ENCODE measurements around the gene OSBPL6. TPM values are rescaled to one million over a fixed set of nuclear protein-coding genes. Genes with fewer than 3 reads are reported as not detected.

The OSBPL6 gene
- total and polyA plus RNA-seq, 10 of the 15 experiments (the other 5 are each of a cell fraction or from before 2014, with no cell fraction given) = 0.01 to 0.08 (median 0.03) TPM; not detected in 5

- no peak for TF ChIP-seq TCF7 (IDR thresholded peaks at IDR 0.05; ENCODE audit: borderline replicate concordance)
- no peak for TF ChIP-seq MEF2A (IDR thresholded peaks at IDR 0.05; ENCODE audit: insufficient read depth, low read depth, low read length)
- no peak for TF ChIP-seq JUND (IDR thresholded peaks at IDR 0.05; ENCODE audit: low read depth, low read length)
- TF ChIP-seq POLR2AphosphoS2 (IDR thresholded peaks at IDR 0.05; ENCODE audit: low read depth, low read length) = no peak
- no peak for TF ChIP-seq RAD21 (IDR thresholded peaks at IDR 0.05; ENCODE audit: insufficient read depth, low read depth, low read length)
- no peak for TF ChIP-seq ESRRA (IDR thresholded peaks at IDR 0.05; ENCODE audit: low read length)
- TF ChIP-seq, protein P1, sequence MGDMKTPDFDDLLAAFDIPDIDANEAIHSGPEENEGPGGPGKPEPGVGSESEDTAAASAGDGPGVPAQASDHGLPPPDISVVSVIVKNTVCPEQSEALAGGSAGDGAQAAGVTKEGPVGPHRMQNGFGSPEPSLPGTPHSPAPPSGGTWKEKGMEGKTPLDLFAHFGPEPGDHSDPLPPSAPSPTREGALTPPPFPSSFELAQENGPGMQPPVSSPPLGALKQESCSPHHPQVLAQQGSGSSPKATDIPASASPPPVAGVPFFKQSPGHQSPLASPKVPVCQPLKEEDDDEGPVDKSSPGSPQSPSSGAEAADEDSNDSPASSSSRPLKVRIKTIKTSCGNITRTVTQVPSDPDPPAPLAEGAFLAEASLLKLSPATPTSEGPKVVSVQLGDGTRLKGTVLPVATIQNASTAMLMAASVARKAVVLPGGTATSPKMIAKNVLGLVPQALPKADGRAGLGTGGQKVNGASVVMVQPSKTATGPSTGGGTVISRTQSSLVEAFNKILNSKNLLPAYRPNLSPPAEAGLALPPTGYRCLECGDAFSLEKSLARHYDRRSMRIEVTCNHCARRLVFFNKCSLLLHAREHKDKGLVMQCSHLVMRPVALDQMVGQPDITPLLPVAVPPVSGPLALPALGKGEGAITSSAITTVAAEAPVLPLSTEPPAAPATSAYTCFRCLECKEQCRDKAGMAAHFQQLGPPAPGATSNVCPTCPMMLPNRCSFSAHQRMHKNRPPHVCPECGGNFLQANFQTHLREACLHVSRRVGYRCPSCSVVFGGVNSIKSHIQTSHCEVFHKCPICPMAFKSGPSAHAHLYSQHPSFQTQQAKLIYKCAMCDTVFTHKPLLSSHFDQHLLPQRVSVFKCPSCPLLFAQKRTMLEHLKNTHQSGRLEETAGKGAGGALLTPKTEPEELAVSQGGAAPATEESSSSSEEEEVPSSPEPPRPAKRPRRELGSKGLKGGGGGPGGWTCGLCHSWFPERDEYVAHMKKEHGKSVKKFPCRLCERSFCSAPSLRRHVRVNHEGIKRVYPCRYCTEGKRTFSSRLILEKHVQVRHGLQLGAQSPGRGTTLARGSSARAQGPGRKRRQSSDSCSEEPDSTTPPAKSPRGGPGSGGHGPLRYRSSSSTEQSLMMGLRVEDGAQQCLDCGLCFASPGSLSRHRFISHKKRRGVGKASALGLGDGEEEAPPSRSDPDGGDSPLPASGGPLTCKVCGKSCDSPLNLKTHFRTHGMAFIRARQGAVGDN (IDR thresholded peaks at IDR 0.05) = no peak
Measured at GRCh38 chr2:178436662-178437061, 242.3 kb downstream of the OSBPL6 start (continued).

- H3K36me3 ChIP-seq (ENCODE audit: control insufficient read depth in 2 of 2, insufficient read depth in 2 of 2, low read length in 1 of 2) = peaks cover 3 to 41% of the 10 kb centered on the region in 2 experiments
- SMC1A ChIA-PET (ENCODE audit: uncharacterized antibody, unreplicated experiment) = interaction anchor here (1.1 to 2.3 kb wide), 3 partner anchors 11 to 37 kb away, joined by 3 to 6 read pairs (median 3); no protein-coding TSS in a partner anchor
- TF ChIP-seq KLF5 (IDR thresholded peaks at IDR 0.05; ENCODE audit: partially characterized antibody) (no peak), SRF (IDR thresholded peaks at IDR 0.05; ENCODE audit: low read depth in 2 of 2, low read length in 2 of 2) (no peak), SPI1 (IDR thresholded peaks at IDR 0.05; ENCODE audit: borderline replicate concordance, insufficient read depth, low read depth, low read length) (no peak), BMI1 (IDR thresholded peaks at IDR 0.05; ENCODE audit: borderline replicate concordance) (no peak)
- TF ChIP-seq, protein P2, sequence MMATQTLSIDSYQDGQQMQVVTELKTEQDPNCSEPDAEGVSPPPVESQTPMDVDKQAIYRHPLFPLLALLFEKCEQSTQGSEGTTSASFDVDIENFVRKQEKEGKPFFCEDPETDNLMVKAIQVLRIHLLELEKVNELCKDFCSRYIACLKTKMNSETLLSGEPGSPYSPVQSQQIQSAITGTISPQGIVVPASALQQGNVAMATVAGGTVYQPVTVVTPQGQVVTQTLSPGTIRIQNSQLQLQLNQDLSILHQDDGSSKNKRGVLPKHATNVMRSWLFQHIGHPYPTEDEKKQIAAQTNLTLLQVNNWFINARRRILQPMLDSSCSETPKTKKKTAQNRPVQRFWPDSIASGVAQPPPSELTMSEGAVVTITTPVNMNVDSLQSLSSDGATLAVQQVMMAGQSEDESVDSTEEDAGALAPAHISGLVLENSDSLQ (IDR thresholded peaks at IDR 0.05) = no peak
- TF ChIP-seq, protein P3, sequence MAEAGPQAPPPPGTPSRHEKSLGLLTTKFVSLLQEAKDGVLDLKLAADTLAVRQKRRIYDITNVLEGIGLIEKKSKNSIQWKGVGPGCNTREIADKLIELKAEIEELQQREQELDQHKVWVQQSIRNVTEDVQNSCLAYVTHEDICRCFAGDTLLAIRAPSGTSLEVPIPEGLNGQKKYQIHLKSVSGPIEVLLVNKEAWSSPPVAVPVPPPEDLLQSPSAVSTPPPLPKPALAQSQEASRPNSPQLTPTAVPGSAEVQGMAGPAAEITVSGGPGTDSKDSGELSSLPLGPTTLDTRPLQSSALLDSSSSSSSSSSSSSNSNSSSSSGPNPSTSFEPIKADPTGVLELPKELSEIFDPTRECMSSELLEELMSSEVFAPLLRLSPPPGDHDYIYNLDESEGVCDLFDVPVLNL (IDR thresholded peaks at IDR 0.05; ENCODE audit: low read depth, low read length) = no peak
- TF ChIP-seq, protein P4, sequence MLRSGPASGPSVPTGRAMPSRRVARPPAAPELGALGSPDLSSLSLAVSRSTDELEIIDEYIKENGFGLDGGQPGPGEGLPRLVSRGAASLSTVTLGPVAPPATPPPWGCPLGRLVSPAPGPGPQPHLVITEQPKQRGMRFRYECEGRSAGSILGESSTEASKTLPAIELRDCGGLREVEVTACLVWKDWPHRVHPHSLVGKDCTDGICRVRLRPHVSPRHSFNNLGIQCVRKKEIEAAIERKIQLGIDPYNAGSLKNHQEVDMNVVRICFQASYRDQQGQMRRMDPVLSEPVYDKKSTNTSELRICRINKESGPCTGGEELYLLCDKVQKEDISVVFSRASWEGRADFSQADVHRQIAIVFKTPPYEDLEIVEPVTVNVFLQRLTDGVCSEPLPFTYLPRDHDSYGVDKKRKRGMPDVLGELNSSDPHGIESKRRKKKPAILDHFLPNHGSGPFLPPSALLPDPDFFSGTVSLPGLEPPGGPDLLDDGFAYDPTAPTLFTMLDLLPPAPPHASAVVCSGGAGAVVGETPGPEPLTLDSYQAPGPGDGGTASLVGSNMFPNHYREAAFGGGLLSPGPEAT (IDR thresholded peaks at IDR 0.05; ENCODE audit: low read depth) = no peak
Measured at GRCh38 chr2:178441426-178441825, 247.1 kb downstream of the OSBPL6 start.

More at GRCh38 chr2:178441426-178441825, 247.1 kb downstream of the OSBPL6 start:
- ATAC-seq (no peak), DNase-seq (ENCODE audit: low read depth, low spot score) (no peak), FAIRE-seq (no peak)
- no peak overlapping the region for H3K4me2 ChIP-seq (ENCODE audit: control insufficient read depth, insufficient read depth)
- ChIA-PET RAD21 (ENCODE audit: unreplicated experiment) (interaction anchor here (1.5 kb wide), 1 partner anchor 27 kb away, joined by 3 read pairs; no protein-coding TSS in a partner anchor), CTCF (interaction anchor here (1.3 to 2.8 kb wide), 4 partner anchors 8 to 44 kb away, joined by 4 to 10 read pairs (median 6); no protein-coding TSS in a partner anchor), POLR2A (interaction anchor here (0.7 to 1.4 kb wide), 2 partner anchors 8 to 15 kb away, joined by 4 read pairs; no protein-coding TSS in a partner anchor)
- no peak overlapping the region for H2AFZ ChIP-seq (ENCODE audit: control insufficient read depth, low read depth, low read length)
- H4K20me1 ChIP-seq (ENCODE audit: control insufficient read depth, insufficient read depth) = no peaks in the 10 kb centered on the region
- no peak overlapping the region for H3K4me3 ChIP-seq
- no peak overlapping the region for H3K27ac ChIP-seq (ENCODE audit: control insufficient read depth, insufficient read depth)
- H3K27me3 ChIP-seq (replicated peaks in 1 of 2; ENCODE audit: control insufficient read depth in 2 of 2, insufficient read depth in 2 of 2, low read length in 1 of 2) = no peaks in the 10 kb centered on the region
- in situ Hi-C loops (cut with MboI) (no loop called here), intact Hi-C loops (cut with micrococcal nuclease; ENCODE audit: unreplicated experiment) (no loop called here)
- no peak overlapping the region for H3K9ac ChIP-seq (ENCODE audit: control insufficient read depth, insufficient read depth, low read length)
- BruUV-seq (replicated peaks) = no TSS peak
- WGBS (ENCODE audit: insufficient coverage, insufficient replicate concordance, low lambda C conversion rate, missing lambda C conversion rate) = 100% methylated on average over 2 of the region's 2 CpGs
- no peaks in the 10 kb centered on the region for H3K4me1 ChIP-seq (ENCODE audit: control insufficient read depth, insufficient read depth, low read length)
- no peaks in the 10 kb centered on the region; the same call in 1 of the 2 replicates for H3K79me2 ChIP-seq (ENCODE audit: control insufficient read depth, insufficient read depth, low read length)
- H3K9me3 ChIP-seq (replicated peaks; ENCODE audit: control insufficient read depth, insufficient read depth, low read length) = no peaks in the 10 kb centered on the region
